Mononuclear cell (primary cell): ENCODE measurements around the gene CDH4. TPM values are rescaled to one million over a fixed set of nuclear protein-coding genes. Genes with fewer than 3 reads are reported as not detected.
"Not testable (repeated sequence)": the region's sequence is repeated elsewhere in the genome, so short reads cannot be mapped to it uniquely, and the experiment has no call there.

Experiments used
- H3K27me3 ChIP-seq: 2 replicates; pipeline ENCODE4 v1.6.0; 2011; ENCODE audit warnings: low read length, control low read depth; ENCODE audit not compliant: insufficient read depth
- H3K4me1 ChIP-seq: 2 replicates; pipeline ENCODE4 v1.5.1; 2011; ENCODE audit warnings: mild to moderate bottlenecking, low read length, control low read depth; ENCODE audit not compliant: insufficient read depth
- H3K4me3 ChIP-seq: 2 replicates; pipeline ENCODE4 v1.5.1; 2011; ENCODE audit warnings: mild to moderate bottlenecking, low read length, moderate library complexity
- H3K9me3 ChIP-seq: 2 replicates; pipeline ENCODE4 v1.5.1; 2011; ENCODE audit warnings: low read depth, mild to moderate bottlenecking, control low read depth, low read length
- total RNA-seq: library from RNA; depleted of rRNA; stranded (reverse); fragments of >200 nt; gene quantifications from one replicate; pipeline ENCODE4 v1.2.3, GENCODE V29; 2012

CDH4 gene
- total RNA-seq, 1 donor = under 0.01 TPM

DNA sequence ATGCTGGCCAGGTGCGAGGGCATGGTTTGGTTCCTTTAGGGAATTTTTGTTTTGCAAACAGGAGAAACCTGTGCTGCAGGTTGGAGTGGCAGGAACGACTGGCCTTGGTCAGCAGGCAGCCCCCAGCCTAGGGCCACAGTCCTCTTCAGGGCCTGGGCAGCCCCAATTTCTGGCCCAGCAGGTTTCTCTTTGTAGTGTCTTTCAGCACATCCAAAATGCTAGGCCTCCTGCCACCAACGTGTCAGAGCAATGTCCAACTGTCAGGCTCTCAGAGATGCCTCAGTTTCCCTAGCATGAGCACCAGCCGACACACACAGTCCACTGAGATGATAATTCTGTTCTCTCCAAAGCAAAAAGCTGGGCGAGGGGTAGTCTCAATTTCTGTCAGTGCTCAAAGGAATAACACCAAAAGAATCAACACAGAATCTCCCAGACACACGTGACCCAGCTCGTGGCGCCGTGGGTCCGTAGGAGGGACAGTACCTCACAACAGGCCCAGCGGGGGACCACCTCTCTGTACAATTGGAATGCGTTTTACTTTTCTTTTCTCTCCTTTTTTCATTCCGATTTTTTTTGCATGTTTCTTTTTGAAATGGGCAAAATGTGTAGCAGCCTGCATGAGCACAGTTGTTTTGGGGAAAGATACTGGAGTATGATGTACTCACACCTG, 687.8 kb downstream of the CDH4 start:
- Histone ChIP-seq H3K4me1 (no peaks in the 10 kb centered on the region), H3K27me3 (no peaks in the 10 kb centered on the region), H3K9me3 (no peaks in the 10 kb centered on the region), H3K4me3 (no peak overlapping the region)

DNA sequence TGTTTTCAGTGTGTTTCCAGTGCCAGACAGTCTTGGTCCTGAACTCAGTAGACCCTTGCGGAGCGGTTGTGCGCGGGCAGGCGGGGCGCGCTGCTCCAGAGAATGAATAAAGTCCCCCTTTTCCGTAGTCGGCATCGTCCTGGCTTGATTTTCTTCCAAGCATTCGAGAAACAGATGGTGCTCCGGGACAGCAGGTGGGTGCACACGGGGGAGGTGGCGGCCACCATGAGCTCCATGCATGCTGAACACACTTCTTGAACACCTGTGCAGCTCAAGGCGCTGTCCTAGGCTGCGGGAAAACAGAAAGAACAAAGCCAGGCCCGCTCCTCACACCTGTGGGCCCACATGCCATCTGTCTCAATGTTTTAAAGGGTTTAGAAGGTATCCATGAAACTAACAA, 688.4 kb downstream of the CDH4 start:
- no peaks in the 10 kb centered on the region for H3K27me3 ChIP-seq
- H3K4me1 ChIP-seq = no peaks in the 10 kb centered on the region
- H3K4me3 ChIP-seq = no peak overlapping the region
- H3K9me3 ChIP-seq = no peaks in the 10 kb centered on the region

DNA sequence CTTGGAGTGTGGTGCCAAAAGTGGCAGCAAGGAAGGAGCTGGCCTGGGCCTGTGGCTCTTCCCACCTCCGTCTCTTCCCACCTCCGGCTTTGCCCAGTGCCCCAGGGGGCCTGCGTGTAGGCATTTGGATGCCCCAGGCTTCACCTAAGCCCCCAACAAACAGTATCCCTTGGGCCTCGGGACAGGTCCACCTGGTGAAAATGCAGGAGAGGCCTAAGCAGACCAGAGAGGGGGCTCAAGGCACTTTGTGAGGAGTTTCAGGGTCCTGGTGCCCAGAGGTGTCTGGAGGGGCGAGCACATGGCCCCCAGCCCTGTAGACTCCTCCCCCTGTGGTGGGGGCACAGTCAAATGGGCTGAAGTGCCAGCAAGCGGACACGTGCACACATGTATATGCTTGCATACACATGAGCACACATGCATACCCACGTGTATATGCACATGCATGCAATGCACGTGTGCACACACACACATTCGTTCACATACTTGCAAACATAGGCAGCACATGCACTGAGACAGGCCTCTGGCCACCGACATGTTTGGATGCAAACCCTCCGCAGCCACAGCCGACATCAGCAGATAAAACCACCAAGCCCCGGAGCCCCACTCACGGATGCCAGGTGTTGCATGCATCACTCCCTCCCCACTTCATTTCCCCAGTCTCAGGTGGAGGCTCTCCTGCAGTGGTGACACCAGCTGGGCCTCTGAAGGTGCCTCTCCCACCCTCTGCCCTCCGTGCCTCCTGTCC, 689.1 kb downstream of the CDH4 start:
- no peak overlapping the region for H3K4me3 ChIP-seq
- H3K9me3 ChIP-seq = no peaks in the 10 kb centered on the region
- H3K27me3 ChIP-seq = no peaks in the 10 kb centered on the region
- no peaks in the 10 kb centered on the region for H3K4me1 ChIP-seq

DNA sequence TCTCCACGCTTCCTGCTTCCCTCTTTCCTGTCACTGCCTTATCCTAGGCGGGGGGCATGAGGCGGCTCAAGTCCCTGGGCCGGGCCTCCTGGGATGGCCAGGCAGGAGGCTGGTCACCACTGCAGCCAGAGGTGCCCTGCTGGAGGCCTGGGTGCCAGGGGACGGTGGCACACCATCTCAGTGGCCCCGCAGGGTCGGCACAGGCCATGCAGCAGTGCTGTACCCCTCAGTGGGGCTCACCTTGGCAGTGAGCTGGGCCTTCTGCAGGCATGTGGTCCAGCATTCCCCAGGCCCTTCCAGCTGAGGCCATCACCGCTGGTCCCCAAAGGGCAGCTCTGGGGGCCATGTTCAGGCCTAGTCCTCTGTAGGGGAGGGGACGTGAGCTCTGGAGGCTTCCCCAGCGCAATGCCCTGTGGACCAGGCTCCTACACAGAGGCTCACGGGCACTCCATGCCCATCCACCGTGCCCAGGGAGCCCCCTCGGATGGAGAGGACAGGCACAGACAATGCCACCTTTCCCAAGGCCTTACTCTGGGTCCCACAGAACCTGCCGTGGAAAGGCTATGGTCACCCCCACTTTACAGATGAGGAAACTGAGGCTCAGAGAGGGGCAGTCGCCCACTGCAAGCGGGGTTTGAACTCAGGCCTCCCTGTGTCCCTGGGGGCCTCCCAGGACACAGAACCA, 689.8 kb downstream of the CDH4 start:
- H3K27me3 ChIP-seq = no peaks in the 10 kb centered on the region
- H3K4me1 ChIP-seq = no peaks in the 10 kb centered on the region
- H3K9me3 ChIP-seq = no peaks in the 10 kb centered on the region
- H3K4me3 ChIP-seq = no peak overlapping the region

DNA sequence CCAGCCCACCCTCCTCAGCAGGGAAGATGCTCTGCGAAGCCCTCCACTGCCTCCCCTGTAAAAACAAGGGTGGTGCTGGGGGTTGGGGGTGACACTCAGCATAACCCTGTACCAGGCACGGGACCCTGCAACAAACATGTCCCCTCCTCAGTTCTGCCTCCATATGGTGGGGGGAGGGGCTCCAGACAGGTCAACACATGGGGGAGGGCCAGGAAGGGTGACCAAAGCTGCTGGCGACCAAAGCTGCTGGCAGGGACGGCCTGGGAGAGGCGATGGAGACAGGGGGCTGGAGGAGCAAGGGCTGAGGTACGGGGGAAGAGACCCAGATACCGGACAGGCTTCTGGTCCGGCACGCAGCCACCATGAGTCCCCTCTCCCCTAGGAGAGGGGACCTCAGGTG, 690.5 kb downstream of the CDH4 start:
- no peaks in the 10 kb centered on the region for H3K4me1 ChIP-seq
- no peaks in the 10 kb centered on the region for H3K9me3 ChIP-seq
- no peak overlapping the region for H3K4me3 ChIP-seq
- H3K27me3 ChIP-seq = no peaks in the 10 kb centered on the region

DNA sequence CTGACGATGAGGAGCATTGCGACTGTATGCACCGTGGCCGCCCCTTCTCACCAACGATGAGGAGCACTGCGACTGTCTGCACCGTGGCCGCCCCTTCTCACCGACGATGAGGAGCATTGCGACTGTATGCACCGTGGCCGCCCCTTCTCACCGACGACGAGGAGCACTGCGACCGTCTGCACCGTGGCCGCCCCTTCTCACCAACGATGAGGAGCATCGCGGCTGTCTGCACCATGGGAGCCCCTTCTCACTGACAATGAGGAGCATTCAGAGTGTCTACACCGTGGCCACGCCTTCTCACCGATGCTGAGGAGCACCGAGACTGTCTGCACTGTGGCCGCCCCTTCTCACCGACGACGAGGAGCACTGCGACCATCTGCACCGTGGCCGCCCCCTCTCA, 692.9 kb downstream of the CDH4 start:
- H3K9me3 ChIP-seq, H3K27me3 ChIP-seq, H3K4me1 ChIP-seq, H3K4me3 ChIP-seq: not testable (repeated sequence)

DNA sequence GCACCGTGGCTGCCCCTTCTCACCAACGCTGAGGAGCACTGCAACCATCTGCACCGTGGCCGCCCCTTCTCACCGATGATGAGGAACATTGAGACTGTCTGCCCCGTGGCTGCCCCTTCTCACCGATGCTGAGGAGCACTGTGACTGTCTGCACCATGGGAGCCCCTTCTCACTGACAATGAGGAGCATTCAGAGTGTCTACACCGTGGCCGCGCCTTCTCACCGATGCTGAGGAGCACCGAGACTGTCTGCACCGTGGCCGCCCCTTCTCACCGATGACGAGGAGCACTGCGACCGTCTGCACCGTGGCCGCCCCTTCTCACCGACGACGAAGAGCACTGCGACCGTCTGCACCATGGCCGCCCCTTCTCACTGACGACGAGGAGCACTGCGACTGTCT, 693.4 kb downstream of the CDH4 start:
- H3K27me3 ChIP-seq, H3K4me1 ChIP-seq, H3K4me3 ChIP-seq, H3K9me3 ChIP-seq: not testable (repeated sequence)

DNA sequence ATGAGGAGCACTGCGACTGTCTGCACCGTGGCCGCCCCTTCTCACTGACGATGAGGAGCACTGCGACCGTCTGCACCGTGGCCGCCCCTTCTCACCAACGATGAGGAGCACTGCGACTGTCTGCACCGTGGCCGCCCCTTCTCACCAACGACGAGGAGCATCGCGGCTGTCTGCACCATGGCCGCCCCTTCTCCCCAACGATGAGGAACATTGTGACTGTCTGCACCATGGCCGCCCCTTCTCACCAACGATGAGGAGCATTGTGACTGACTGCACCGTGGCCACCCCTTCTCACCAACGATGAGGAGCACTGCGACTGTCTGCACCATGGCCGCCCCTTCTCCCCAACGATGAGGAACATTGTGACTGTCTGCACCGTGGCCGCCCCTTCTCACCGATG, 696.0 kb downstream of the CDH4 start:
- not testable (repeated sequence) for H3K4me1 ChIP-seq, H3K27me3 ChIP-seq, H3K4me3 ChIP-seq, H3K9me3 ChIP-seq

DNA sequence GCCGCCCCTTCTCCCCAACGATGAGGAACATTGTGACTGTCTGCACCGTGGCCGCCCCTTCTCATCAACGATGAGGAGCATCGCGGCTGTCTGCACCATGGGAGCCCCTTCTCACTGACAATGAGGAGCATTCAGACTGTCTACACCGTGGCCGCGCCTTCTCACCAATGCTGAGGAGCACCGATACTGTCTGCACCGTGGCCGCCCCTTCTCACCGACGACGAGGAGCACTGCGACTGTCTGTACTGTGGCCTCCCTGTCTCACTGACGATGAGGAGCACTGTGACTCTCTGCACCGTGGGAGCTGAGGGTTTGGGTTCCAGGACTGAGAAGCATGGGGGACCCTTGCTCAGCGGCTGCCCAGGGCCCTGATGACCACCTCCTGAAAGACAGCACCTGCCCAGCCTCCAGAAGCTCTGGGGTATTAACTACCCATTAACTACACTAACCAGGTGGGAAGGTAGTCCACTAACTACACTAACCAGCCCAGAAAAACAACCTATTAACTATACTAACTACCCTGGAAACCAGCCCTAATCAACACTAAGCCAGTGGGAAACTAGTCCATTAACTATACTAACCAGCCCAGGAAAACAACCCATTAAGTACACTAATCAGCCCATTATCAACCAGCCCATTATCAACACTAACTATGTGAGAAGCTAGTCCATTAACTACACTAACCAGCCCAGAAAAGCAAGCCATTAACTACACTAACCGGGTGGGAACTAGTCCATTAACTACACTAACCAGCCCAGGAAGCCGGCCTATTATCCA, 696.7 kb downstream of the CDH4 start:
- Histone ChIP-seq H3K4me3 (no peak overlapping the region), H3K27me3 (no peaks in the 10 kb centered on the region), H3K9me3 (no peaks in the 10 kb centered on the region), H3K4me1 (no peaks in the 10 kb centered on the region)

DNA sequence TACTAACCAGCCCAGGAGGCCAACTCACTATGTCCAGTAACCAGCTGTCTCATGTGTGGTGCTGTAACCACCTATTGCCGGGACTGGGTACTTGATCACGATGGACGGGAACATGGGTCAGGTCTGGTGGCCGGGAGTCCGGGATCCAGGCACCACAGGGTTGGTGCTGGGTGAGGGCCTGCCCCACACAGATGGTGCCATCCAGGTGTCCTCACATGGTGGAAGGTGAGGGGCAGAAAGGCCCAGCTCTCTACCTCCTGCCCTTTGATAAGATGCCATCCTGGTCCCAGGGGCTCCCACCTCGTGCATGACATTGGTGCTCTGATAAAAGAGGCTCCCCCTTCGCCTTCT, 697.3 kb downstream of the CDH4 start:
- no peaks in the 10 kb centered on the region for H3K9me3 ChIP-seq
- H3K4me1 ChIP-seq = no peaks in the 10 kb centered on the region
- no peak overlapping the region for H3K4me3 ChIP-seq
- H3K27me3 ChIP-seq = no peaks in the 10 kb centered on the region

DNA sequence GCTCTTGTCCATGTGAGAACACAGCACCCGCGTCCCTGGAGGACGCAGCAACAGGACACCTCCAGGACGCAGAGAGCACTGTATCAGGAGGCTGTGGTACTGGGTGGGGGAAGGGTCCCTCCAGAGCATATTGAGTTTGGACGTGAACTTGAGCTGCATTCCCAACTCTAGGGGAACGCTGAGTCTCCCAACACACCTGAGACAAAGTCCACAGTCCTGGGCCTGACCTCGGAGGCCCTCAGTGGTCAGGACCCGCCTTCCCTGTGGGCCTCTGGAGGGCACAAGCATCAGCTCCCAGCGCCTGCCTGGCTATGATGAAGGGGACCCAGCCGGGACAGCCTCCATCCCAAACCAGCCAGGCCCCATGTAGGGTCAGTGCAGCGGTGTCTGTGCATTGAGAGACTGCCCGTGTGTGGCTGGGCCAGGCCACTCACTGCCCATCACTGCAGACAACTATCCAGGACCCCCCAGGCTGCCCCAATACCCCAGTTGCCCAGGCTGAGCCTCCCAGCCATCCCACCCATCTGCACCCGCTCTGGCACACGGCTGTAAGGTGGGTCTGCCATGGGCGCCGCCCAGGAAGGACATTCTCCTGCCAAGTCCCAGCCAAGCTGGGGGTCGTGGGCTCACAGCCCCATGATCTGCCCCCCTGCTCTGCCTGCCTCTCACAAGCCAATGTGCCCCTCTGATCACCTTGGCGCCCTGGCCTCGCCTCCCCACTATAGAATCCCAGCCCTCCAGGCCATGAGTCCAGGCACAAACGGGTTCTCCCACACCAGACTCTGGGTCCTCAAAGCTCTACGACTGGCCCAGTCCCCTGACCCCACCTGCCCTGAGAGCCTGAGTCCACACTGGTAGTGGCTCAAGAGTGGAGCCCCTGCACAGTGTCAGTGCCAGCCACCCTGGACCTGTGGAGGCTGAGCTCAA, 697.9 kb downstream of the CDH4 start:
- H3K4me3 ChIP-seq = no peak overlapping the region
- H3K9me3 ChIP-seq = no peaks in the 10 kb centered on the region
- no peaks in the 10 kb centered on the region for H3K4me1 ChIP-seq
- no peaks in the 10 kb centered on the region for H3K27me3 ChIP-seq

DNA sequence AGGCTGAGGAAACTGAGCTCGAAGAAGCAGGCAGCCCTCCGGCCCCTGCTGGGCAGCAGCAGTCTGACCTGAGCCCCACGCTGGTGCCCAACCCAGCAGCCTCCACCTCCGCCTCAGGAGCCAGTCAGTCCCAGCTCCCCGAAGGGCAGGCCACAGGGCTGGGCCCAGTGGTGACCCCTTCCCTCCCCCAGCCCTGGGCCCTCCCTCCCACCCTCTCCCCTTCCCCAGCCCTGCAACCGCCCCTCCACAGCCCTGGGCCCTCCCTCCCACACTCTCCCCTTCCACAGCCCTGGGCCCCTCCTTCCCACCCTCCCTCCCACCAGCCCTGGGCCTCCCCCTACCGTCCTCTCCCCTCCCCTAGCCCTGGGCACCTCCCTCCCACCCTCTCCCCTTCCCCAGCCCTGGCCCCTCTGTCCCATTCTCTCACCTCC, 698.6 kb downstream of the CDH4 start:
- Histone ChIP-seq H3K4me1 (no peaks in the 10 kb centered on the region), H3K9me3 (no peaks in the 10 kb centered on the region), H3K27me3 (no peaks in the 10 kb centered on the region), H3K4me3 (no peak overlapping the region)

DNA sequence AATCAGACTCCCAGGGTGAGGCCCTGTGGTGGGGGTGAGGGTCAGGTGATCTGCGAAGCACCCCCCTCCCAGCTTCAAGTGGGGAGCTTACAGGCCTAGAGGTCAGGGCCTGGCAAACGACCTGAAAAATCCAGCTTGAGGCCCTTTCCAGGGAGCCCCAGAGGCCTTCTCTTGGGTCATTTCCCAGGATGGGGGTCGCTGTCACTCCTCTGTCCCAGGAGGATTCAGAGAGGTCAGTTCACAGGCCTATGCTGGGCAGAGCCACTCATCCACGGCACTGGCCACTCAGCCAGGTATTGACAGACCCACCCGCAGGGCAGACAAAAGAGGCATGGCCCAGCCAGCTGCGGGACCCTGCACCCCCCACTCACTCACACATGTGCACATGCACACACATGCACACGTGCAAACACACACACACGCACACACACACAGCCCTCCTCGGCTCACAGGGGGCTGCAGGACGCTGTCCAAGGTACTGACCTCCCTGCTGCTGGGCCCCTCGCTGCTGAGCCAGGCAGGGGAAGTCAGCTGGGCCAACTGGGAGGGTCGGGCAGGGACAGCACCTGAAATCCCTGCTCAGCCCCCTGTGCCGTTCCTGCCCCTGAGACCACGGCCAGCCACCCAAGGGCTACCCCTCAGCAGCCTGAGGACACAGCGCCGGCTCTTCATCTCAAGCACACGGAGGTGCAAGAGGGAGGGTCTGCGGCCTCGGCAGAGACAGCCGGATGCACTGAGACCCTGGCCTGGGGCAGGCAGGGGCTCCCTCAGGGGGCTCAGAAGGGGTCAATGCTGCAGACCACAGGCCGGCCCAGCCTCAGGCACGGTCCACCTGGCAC, 699.9 kb downstream of the CDH4 start:
- Histone ChIP-seq H3K4me3 (no peak overlapping the region), H3K27me3 (no peaks in the 10 kb centered on the region), H3K9me3 (no peaks in the 10 kb centered on the region), H3K4me1 (no peaks in the 10 kb centered on the region)
